Hepatocyte (in vitro differentiated cells): Measurements from ENCODE around the gene WDR75. TPM values are rescaled to one million over a fixed set of nuclear protein-coding genes. Genes with fewer than 3 reads are reported as not detected.

Source experiments
- DNase-seq: peaks from one replicate; pipeline ENCODE4 v3.0.0-alpha.2; 2016; ENCODE audit warnings: low spot score
- H2AFZ ChIP-seq: fragments of 200-600 bp; sonication (generic); 2 replicates; pipeline ENCODE4 v1.6.0; 2016; ENCODE audit warnings: antibody characterized with exemption, mild to moderate bottlenecking
- H3K27ac ChIP-seq: fragments of 200-600 bp; sonication (generic); 2 replicates; pipeline ENCODE4 v1.5.1; 2016; ENCODE audit warnings: mild to moderate bottlenecking
- H3K27me3 ChIP-seq: fragments of 200-600 bp; sonication (generic); 2 replicates; pipeline ENCODE4 v1.6.1; 2016
- H3K36me3 ChIP-seq: fragments of 200-600 bp; sonication (generic); replicated peaks from 2 replicates; pipeline ENCODE4 v1.5.1; 2016; ENCODE audit warnings: low read depth; ENCODE audit not compliant: insufficient read depth
- H3K4me1 ChIP-seq: fragments of 200-600 bp; sonication (generic); 2 replicates; pipeline ENCODE4 v1.5.1; 2016; ENCODE audit warnings: mild to moderate bottlenecking, moderate library complexity; ENCODE audit not compliant: insufficient read depth
- H3K4me2 ChIP-seq: fragments of 200-600 bp; sonication (generic); 2 replicates; pipeline ENCODE4 v1.6.0; 2016
- H3K4me3 ChIP-seq: fragments of 200-600 bp; sonication (generic); 2 replicates; pipeline ENCODE4 v1.5.1; 2016; ENCODE audit warnings: mild to moderate bottlenecking
- H3K79me2 ChIP-seq: fragments of 200-600 bp; sonication (generic); 2 replicates; pipeline ENCODE4 v1.6.0; 2017; ENCODE audit warnings: mild to moderate bottlenecking
- H3K9me2 ChIP-seq: fragments of 200-600 bp; sonication (generic); replicated peaks from 2 replicates; pipeline ENCODE4 v1.6.0; 2017; ENCODE audit warnings: mild to moderate bottlenecking; ENCODE audit not compliant: insufficient read depth
- H3K9me3 ChIP-seq: fragments of 200-600 bp; sonication (generic); 2 replicates; pipeline ENCODE4 v1.5.1; 2016; ENCODE audit warnings: low read depth, mild to moderate bottlenecking
- H4K20me1 ChIP-seq: fragments of 200-600 bp; sonication (generic); 2 replicates; pipeline ENCODE4 v1.6.0; 2016; ENCODE audit warnings: mild to moderate bottlenecking; ENCODE audit not compliant: insufficient read depth, poor library complexity, severe bottlenecking
- CTCF ChIP-seq: fragments of 200-600 bp; sonication (generic); IDR thresholded peaks from 2 replicates; pipeline ENCODE4 v1.5.1; 2016; ENCODE audit warnings: antibody characterized with exemption, mild to moderate bottlenecking; ENCODE audit not compliant: poor library complexity
- EZH2 ChIP-seq: fragments of 200-600 bp; sonication (generic); IDR thresholded peaks from 2 replicates; pipeline ENCODE4 v1.6.1; 2016; ENCODE audit warnings: antibody characterized with exemption, mild to moderate bottlenecking, borderline replicate concordance
- EZH2phosphoT487 ChIP-seq: fragments of 200-600 bp; sonication (generic); IDR thresholded peaks from one replicate; pipeline ENCODE4 v1.6.1; 2018; ENCODE audit warnings: antibody characterized with exemption, mild to moderate bottlenecking, low read depth, moderate library complexity; ENCODE audit not compliant: unreplicated experiment, severe bottlenecking
- WGBS: methylation state at CpG from one replicate; pipeline ENCODE4 v1.1.6; 2016; ENCODE audit warnings: low lambda C conversion rate; ENCODE audit errors: missing lambda C conversion rate; 5-methylcytosine and 5-hydroxymethylcytosine counted together
- polyA plus RNA-seq: library from polyadenylated mRNA; unstranded; fragments of >200 nt; fragmentation: Nextera tagmentation; extraction: Ambion mirVana; gene quantifications from 2 replicates; pipeline ENCODE4 v1.2.1, GENCODE V29; 2016
- total RNA-seq: library from RNA; depleted of rRNA; stranded (reverse); fragments of >200 nt; gene quantifications from 2 replicates; pipeline ENCODE4 v1.2.3, GENCODE V29; 2014

WDR75 gene
- total and polyA plus RNA-seq, 2 experiments from 2014 or later, result 21.0 to 45.3 TPM

- Histone ChIP-seq H3K4me1 (peaks cover 7% of the 10 kb centered on the region), H3K4me2 (no peak overlapping the region), H3K4me3 (no peak overlapping the region), H3K79me2 (no peaks in the 10 kb centered on the region), H3K9me3 (no peaks in the 10 kb centered on the region), H3K36me3 (peaks cover 11% of the 10 kb centered on the region), H3K27me3 (no peaks in the 10 kb centered on the region), H4K20me1 (no peaks in the 10 kb centered on the region), H2AFZ (no peak overlapping the region), H3K27ac (no peak overlapping the region), H3K9me2 (no peaks in the 10 kb centered on the region)
- DNase-seq, result peak; percentile 66
- TF ChIP-seq EZH2, result no peak
- peak; percentile 75 for TF ChIP-seq CTCF
Measured at GRCh38 chr2:189466656-189467055, 25.4 kb downstream of the WDR75 start.

- no peaks in the 10 kb centered on the region for H3K9me3 ChIP-seq
- no peak overlapping the region for H3K4me2 ChIP-seq
- H2AFZ ChIP-seq, result no peak overlapping the region
- H3K27me3 ChIP-seq, result no peaks in the 10 kb centered on the region
- no peak for DNase-seq
- no peaks in the 10 kb centered on the region for H3K79me2 ChIP-seq
- H3K4me3 ChIP-seq, result no peak overlapping the region
- peaks cover 7% of the 10 kb centered on the region for H3K4me1 ChIP-seq
- H3K27ac ChIP-seq, result no peak overlapping the region
- no peaks in the 10 kb centered on the region for H4K20me1 ChIP-seq
- H3K9me2 ChIP-seq, result no peaks in the 10 kb centered on the region
- 100% methylated on average over 1 of the region's 1 CpG for WGBS
- TF ChIP-seq EZH2phosphoT487, result no peak
- TF ChIP-seq CTCF, result no peak
- no peak for TF ChIP-seq EZH2
- H3K36me3 ChIP-seq, result peaks cover 12% of the 10 kb centered on the region
Measured at GRCh38 chr2:189467160-189467559, 25.9 kb downstream of the WDR75 start.

GRCh38 chr2:189467593-189467992 lies 26.3 kb downstream of the WDR75 start:
- 94% methylated on average over 4 of the region's 4 CpGs for WGBS
- Histone ChIP-seq H3K79me2 (no peaks in the 10 kb centered on the region), H3K9me2 (no peaks in the 10 kb centered on the region), H2AFZ (no peak overlapping the region), H3K9me3 (no peaks in the 10 kb centered on the region), H4K20me1 (no peaks in the 10 kb centered on the region), H3K4me2 (no peak overlapping the region), H3K4me3 (no peak overlapping the region), H3K4me1 (peaks cover 7% of the 10 kb centered on the region), H3K27me3 (no peaks in the 10 kb centered on the region), H3K27ac (no peak overlapping the region), H3K36me3 (peaks cover 12% of the 10 kb centered on the region)
- TF ChIP-seq CTCF (no peak), EZH2 (no peak), EZH2phosphoT487 (no peak)
- no peak for DNase-seq

- no peak for TF ChIP-seq CTCF
- no peak for TF ChIP-seq EZH2phosphoT487
- TF ChIP-seq EZH2, result no peak
- Histone ChIP-seq H3K27ac (no peak overlapping the region), H3K79me2 (no peaks in the 10 kb centered on the region), H3K4me3 (no peak overlapping the region), H3K27me3 (no peaks in the 10 kb centered on the region), H3K4me1 (no peaks in the 10 kb centered on the region), H3K9me3 (no peaks in the 10 kb centered on the region), H4K20me1 (no peaks in the 10 kb centered on the region), H3K36me3 (peaks cover 12% of the 10 kb centered on the region), H3K9me2 (no peaks in the 10 kb centered on the region), H2AFZ (no peak overlapping the region), H3K4me2 (no peak overlapping the region)
- no peak for DNase-seq
- 92% methylated on average over 4 of the region's 4 CpGs for WGBS
Measured at GRCh38 chr2:189474526-189474925, 33.3 kb downstream of the WDR75 start.
